Peyer's patch (tissue), 4 donors: Measurements from ENCODE around the gene KCNIP3.

Experiments used
- CTCF ChIP-seq, 6 experiments: fragments of 450-650 bp in 4 of 6; fragments of 200-600 bp in 2 of 6; sonication (generic) in 1 of 6; IDR thresholded peaks; one replicate each; pipeline ENCODE4 v1.5.1; 2017 to 2019; ENCODE audit warnings: antibody characterized with exemption in 6 of 6, mild to moderate bottlenecking in 3 of 6, moderate library complexity in 1 of 6
- POLR2A ChIP-seq, 2 donors: fragments of 450-650 bp; IDR thresholded peaks; one replicate each; pipeline ENCODE4 v1.5.1; 2017; ENCODE audit warnings: antibody characterized with exemption in 2 of 2, mild to moderate bottlenecking in 2 of 2, moderate library complexity in 2 of 2

DNA sequence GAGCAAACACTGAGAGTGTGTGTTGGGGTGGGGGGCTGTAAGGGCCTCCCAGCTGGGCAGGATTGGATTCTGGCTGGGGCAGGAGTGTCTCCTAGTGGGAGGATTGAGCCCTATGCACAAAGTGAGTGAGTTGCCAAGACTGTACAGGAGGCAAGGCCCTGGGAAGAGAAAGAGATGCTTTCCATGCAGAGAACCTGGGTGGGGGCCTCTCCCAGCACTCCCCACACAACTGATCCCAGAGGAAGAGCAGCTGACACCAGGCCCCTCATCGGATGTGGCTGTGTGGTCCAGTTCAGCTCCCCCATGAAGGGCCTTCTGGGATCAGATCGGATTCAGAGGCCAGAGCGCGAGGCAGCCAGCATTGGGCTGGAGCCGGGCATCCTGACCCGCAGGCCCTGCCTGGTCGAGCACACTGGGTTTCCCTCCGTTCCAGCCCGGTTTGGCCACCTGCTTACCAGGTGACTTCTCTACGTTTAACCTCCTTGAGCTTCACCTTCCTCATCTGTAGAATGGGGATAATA lies 56.0 kb downstream of the KCNIP3 start:
- TF ChIP-seq CTCF (IDR thresholded peaks at IDR 0.05) (no peak), POLR2A (IDR thresholded peaks at IDR 0.05) (no peak)
